ENCODE results near the gene SLC10A7. TPM values are rescaled to one million over a fixed set of nuclear protein-coding genes. Genes with fewer than 3 reads are reported as not detected.

Gene SLC10A7
- total and polyA plus RNA-seq, 2 of the 13 experiments (the other 11 are each of a cell fraction or from before 2014, with no cell fraction given), result 18.5 to 18.8 TPM

- H3K4me1 ChIP-seq (ENCODE audit: insufficient read depth, low read length), result no peaks in the 10 kb centered on the region
- TF ChIP-seq GABPB1 (CRISPR knock-in tag; IDR thresholded peaks at IDR 0.05), result no peak
- no peak for TF ChIP-seq TEF (CRISPR knock-in tag; IDR thresholded peaks at IDR 0.05)
- TF ChIP-seq ZNF3 (CRISPR knock-in tag; IDR thresholded peaks at IDR 0.05), result no peak
- TF ChIP-seq SNAPC5 (CRISPR knock-in tag; IDR thresholded peaks at IDR 0.05; ENCODE audit: borderline replicate concordance), result no peak
- TF ChIP-seq TBL1XR1 (IDR thresholded peaks at IDR 0.05; ENCODE audit: borderline replicate concordance, low read length, partially characterized antibody), result no peak
- no peak for TF ChIP-seq BCL6 (CRISPR knock-in tag; IDR thresholded peaks at IDR 0.05)
- no peak for TF ChIP-seq AGO2 (optimal IDR thresholded peaks at IDR 0.05; ENCODE audit: low read depth, low read length)
- no peak for TF ChIP-seq NBN (conservative IDR thresholded peaks at IDR 0.05)
- no peak for TF ChIP-seq TSC22D2 (CRISPR knock-in tag; IDR thresholded peaks at IDR 0.05; ENCODE audit: borderline replicate concordance)
- no peak for TF ChIP-seq ZNF180 (CRISPR knock-in tag; IDR thresholded peaks at IDR 0.05; ENCODE audit: borderline replicate concordance, low read depth)
- no peaks in the 10 kb centered on the region; a peak in 1 of 5 replicates for H3K27me3 ChIP-seq (ENCODE audit: control insufficient read depth in 1 of 2, insufficient read depth in 2 of 2, low read length in 2 of 2)
- DNase-seq (ENCODE audit: low spot score) (no peak), ATAC-seq (no peak), FAIRE-seq (no peak)
- no peak overlapping the region for H3K4me3 ChIP-seq (replicated peaks in 1 of 3; ENCODE audit: insufficient read depth in 1 of 3, low read depth in 2 of 3, low read length in 3 of 3)
- no peak overlapping the region for H3K4me2 ChIP-seq (ENCODE audit: low read depth, low read length)
- H3K79me2 ChIP-seq (ENCODE audit: insufficient read depth, low read length), result no peaks in the 10 kb centered on the region
- no peak overlapping the region for H2AFZ ChIP-seq (ENCODE audit: low read length)
- no peaks in the 10 kb centered on the region for H4K20me1 ChIP-seq (ENCODE audit: insufficient read depth, low read length)
- no TSS peak for BruUV-seq (replicated peaks)
- ChIA-PET CTCF (ENCODE audit: low intra/inter-chr PET ratio, low total read pairs) (no interaction called here), POLR2A (no interaction called here)
- no peak overlapping the region for H3K9ac ChIP-seq (ENCODE audit: insufficient read depth, low read depth, low read length)
- in situ Hi-C loops (cut with HindIII; ENCODE audit: extremely low pct_ligation_motif_present, low pct_unique_long_range_greater_than_20kb), result no loop called here
- WGBS (ENCODE audit: low lambda C conversion rate), result 91% methylated on average over 2 of the region's 2 CpGs
- no peaks in the 10 kb centered on the region for H3K9me3 ChIP-seq (ENCODE audit: low read length)
- intact Hi-C loops (cut with micrococcal nuclease; ENCODE audit: unreplicated experiment), result no loop called here
- no peaks in the 10 kb centered on the region for H3K36me3 ChIP-seq (replicated peaks in 1 of 2; ENCODE audit: control insufficient read depth in 1 of 2, insufficient read depth in 2 of 2, low read length in 2 of 2)
- no peak overlapping the region for H3K27ac ChIP-seq (ENCODE audit: extremely low read length, insufficient read depth, low read length)
Observed at GRCh38 chr4:146443525-146443924, 78.2 kb downstream of the SLC10A7 start.

All from HepG2 (cell line).